ACHN (cell line): ENCODE results near the gene IL10RB.
A peak's percentile ranks its signal among the peaks of the same experiment; 100 is the strongest.
"Not testable (repeated sequence)": the region's sequence is repeated elsewhere in the genome, so short reads cannot be mapped to it uniquely, and the experiment has no call there.

Source experiments
- DNase-seq: peaks from one replicate; pipeline ENCODE4 v3.0.0-alpha.2; 2015
- in situ Hi-C: cut with HindIII; loops from 2 replicates; pipeline ENCODE4 v1.10.0; 2017; ENCODE audit warnings: low sequenced_read_pairs, low pct_ligation_motif_present, low pct_unique_long_range_greater_than_20kb

Gene IL10RB

GRCh38 chr21:33266050-33266788 is at the start of gene IL10RB:
Gene IL10RB, plus strand, starts transcription at chr21:33266367. Its CDS starts 99 bp downstream, at chr21:33266466.
- peak; percentile 53 for DNase-seq

DNA sequence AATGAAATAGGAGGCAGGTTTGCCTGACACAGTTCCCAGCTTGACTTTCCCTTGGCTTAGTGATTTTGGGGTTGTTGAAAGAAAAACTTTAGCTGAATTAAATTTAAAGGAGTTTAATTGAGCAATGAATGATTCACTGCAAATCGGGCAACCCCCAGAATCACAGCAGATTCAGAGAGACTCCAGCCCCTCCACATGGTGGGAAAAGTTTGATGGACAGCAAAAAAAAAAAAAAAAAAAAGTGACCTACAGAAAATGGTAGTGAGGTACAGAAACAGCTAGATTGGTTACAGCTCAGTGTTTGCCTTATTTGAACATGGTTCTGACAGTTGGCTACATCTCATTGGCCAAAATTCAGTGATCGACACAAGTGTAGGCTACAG is 49.0 kb upstream of the IL10RB start:
- no peak for DNase-seq
- in situ Hi-C loops = no loop called here

More at GRCh38 chr21:33266050-33266788, at the start of gene IL10RB:
- in situ Hi-C loops = no loop called here

DNA sequence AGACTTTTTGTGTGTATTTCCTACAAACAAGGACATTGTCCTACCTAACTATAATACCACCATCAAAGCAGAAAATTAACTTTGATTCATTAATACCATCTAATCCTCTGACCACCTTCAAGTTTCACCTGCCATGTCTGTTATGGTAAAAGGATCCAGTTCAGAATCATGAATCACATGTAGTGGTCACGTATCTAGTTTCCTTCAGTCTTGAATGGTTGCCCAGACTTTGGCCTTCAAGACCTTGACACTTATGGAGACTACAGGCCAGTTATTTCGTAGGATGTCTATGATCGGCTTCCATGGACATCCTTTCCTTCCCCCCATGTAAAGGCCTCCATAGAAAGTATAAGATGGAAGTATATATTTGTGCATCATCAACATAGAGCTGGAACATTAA is 46.9 kb upstream of the IL10RB start:
- in situ Hi-C loops = no loop called here

GRCh38 chr21:33219954-33220353 is 46.2 kb upstream of the IL10RB start:
- DNase-seq = no peak
- in situ Hi-C loops = no loop called here

More for the DNA sequence above, 46.9 kb upstream of the IL10RB start:
- no peak for DNase-seq

GRCh38 chr21:33225376-33225775 is 40.8 kb upstream of the IL10RB start:
- DNase-seq, in situ Hi-C loops: not testable (repeated sequence)

DNA sequence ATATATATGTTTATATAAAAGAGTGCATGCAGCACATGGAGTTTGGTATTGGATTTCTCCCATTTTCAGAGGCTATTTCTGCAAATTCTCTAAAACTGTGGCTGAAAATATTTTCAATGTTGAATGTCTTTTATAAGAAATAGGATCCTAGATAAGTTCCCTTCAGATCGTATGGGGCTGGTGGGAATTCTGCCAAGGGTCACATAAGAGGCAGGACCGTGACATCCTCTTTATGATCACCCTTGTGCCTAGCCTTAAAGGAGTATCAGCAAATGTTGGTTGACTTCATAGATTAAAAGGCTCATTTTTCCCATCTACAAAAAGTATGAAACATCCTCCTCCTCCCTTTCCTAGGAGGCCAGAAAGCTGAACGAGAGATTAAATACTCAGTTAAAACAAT is 37.7 kb upstream of the IL10RB start:
- in situ Hi-C loops = no loop called here
- DNase-seq = no peak

GRCh38 chr21:33229099-33229783 is 36.9 kb upstream of the IL10RB start:
- no peak for DNase-seq
- in situ Hi-C loops = no loop called here

DNA sequence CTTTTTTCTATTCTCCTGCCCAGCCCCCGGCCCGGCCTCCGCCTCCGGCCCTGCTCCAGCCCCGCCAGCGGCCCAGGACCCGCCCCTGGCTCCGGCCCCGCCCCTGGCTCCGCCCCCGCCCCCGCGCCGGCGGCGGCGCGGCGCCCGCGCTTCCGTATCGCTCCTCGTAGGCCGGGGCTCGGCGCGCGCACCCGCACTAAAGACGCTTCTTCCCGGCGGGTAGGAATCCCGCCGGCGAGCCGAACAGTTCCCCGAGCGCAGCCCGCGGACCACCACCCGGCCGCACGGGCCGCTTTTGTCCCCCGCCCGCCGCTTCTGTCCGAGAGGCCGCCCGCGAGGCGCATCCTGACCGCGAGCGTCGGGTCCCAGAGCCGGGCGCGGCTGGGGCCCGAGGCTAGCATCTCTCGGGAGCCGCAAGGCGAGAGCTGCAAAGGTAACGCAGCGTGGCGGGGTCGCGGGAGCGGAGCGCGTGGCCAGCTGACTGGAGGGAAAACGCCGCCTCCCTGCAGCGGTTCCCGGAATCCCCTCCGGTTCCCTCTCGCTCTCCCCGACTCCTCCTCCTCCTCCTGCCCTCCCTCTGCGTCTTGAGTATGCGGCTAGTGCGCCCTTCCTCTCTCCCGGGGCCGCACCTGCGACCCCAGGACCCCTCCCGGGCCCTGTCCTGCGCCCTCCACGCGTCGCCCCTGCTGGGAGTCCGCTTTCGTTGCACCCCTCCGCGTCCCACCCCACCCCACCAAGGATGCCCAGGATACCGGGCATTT is 36.2 kb upstream of the IL10RB start, which contains the start of gene IFNAR2:
TSS of gene IFNAR2 (plus strand) at position 155 of the 761 bp plus-strand sequence. CDS start 11,985 bp downstream, outside the sequence.
- peak; percentile 63 for DNase-seq
- in situ Hi-C loops = no loop called here

- peak; percentile 53 for DNase-seq
- in situ Hi-C loops = no loop called here
These were observed 35.4 kb upstream of the IL10RB start for GRCh38 chr21:33230545-33231324.

GRCh38 chr21:33231526-33231925 is 34.6 kb upstream of the IL10RB start:
- in situ Hi-C loops = no loop called here
- DNase-seq = no peak

DNA sequence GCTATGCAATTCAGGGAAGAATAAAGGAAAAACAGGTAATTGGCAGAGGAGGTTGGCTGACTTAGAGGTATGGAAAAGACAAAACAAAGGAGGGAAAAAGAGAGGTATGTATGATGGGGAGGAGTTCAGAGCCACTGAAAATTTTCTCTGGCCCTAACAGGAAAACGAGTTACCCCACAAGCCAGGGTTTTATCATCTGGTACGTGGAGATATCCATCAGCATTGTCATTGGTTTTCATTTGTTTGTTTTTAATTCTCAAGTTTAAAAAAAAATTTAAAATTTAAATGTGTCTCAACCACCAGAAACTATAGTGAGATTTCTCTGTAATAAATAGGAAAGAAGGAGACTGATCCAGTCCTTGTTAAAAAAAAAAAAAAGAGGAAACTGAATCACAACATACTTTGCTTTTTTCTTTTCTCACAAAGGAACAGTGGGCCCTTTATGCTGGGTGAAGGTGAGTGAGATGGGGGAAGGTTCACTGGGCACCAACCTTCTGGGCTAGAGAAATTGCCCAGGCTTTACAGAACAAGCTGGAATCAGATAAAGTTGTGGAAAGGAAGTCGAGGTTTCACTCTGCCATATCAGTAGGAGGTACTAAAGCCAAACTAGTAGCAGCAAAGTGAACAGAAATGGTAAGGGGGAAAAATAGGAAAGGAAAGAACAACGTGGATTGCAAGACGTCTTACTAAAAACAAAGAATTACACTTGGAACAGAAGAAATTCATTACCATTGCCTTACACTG is 33.7 kb upstream of the IL10RB start:
- DNase-seq = no peak
- in situ Hi-C loops = no loop called here

GRCh38 chr21:33234635-33235520 is 31.3 kb upstream of the IL10RB start:
- DNase-seq = no peak
- in situ Hi-C loops = no loop called here

GRCh38 chr21:33236013-33236686 is 30.0 kb upstream of the IL10RB start:
- DNase-seq = no peak
- in situ Hi-C loops = no loop called here

- in situ Hi-C loops = no loop called here
- no peak for DNase-seq
These were observed 29.4 kb upstream of the IL10RB start for GRCh38 chr21:33236766-33237165.

DNA sequence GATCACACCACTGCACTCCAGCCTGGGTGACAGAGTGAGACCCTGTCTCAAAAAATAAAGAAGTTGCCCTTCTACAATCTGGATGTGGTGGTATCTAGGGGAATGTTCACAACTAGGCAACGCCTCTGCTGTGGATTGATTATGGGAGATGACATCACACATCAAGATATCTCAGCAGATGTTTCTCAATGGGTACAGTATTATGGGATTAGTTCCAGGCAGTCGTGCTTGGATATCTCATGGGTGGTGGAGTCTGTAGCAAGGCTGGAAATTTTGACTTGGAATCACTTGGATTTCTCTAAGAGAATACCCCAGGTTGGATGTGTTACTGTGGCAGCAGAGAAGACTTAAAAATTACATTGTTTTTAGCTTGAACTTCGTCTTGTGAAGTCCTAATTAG is 28.7 kb upstream of the IL10RB start:
- in situ Hi-C loops = no loop called here
- DNase-seq = no peak

- no peak for DNase-seq
- in situ Hi-C loops = no loop called here
These were observed 28.0 kb upstream of the IL10RB start for GRCh38 chr21:33238146-33238545.
